Nephron progenitor cell (in vitro differentiated cells): ENCODE measurements around the gene SOS2.

Experiments
- DNase-seq: peaks from one replicate; pipeline ENCODE4 v3.0.0; 2021
- H3K27ac Mint-ChIP-seq: 2 replicates; pipeline ENCODE4 v1.8.0; 2021; ENCODE audit warnings: mild to moderate bottlenecking, moderate library complexity, mixed read lengths
- H3K27me3 Mint-ChIP-seq: 2 replicates; pipeline ENCODE4 v1.8.0; 2021; ENCODE audit warnings: mild to moderate bottlenecking, low read depth, mixed read lengths; ENCODE audit not compliant: poor library complexity
- H3K36me3 Mint-ChIP-seq: 2 replicates; pipeline ENCODE4 v1.8.0; 2021; ENCODE audit warnings: low read depth, mixed read lengths
- H3K4me1 Mint-ChIP-seq: 2 replicates; pipeline ENCODE4 v1.8.0; 2021; ENCODE audit warnings: mixed read lengths
- H3K4me3 Mint-ChIP-seq: 2 replicates; pipeline ENCODE4 v1.8.0; 2021; ENCODE audit warnings: mild to moderate bottlenecking, moderate library complexity, mixed read lengths
- H3K9me3 Mint-ChIP-seq: 2 replicates; pipeline ENCODE4 v1.8.0; 2021; ENCODE audit warnings: mild to moderate bottlenecking, moderate library complexity, mixed read lengths
- CTCF ChIP-seq: fragments of 200-600 bp; sonication (generic); IDR thresholded peaks from 2 replicates; pipeline ENCODE4 v1.5.0; 2021; ENCODE audit warnings: antibody characterized with exemption

Gene SOS2

GRCh38 chr14:50231475-50232275 is at the start of gene SOS2:
Gene SOS2, minus strand, starts transcription at chr14:50231578. Its CDS starts 295 bp downstream, at chr14:50231283.
- H3K27ac Mint-ChIP-seq: peak within 1 kb of the TSS; percentile 95
- peaks cover 16% of the 10 kb centered on the region for H3K9me3 Mint-ChIP-seq
- H3K4me3 Mint-ChIP-seq: peak within 1 kb of the TSS; percentile 88
- peak; percentile 93 for DNase-seq
- no peak for TF ChIP-seq CTCF
- peaks cover 3% of the 10 kb centered on the region for H3K27me3 Mint-ChIP-seq
- H3K4me1 Mint-ChIP-seq: peaks cover 43% of the 10 kb centered on the region
- H3K36me3 Mint-ChIP-seq: peaks cover 24% of the 10 kb centered on the region

DNA sequence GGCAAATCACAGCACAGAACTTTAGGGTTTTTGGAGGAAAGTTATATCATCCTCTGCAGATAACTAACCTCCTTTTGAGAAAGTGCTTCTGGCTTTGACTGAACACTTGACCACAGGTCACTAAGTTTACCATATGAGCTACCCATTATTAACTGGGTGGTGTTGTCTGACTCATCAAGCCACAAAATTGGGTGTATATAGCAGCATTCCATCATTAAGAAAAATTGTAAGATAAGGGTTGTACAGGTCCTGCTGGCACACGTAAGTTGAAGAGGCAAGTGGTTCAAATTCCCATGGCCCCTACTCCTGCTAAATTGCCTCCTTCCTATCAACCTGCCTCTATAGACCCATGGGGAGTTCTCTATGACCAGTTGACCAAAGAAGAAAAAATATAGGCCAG is 41.1 kb upstream of the SOS2 start:
- Mint-ChIP-seq H3K4me1 (no peaks in the 10 kb centered on the region), H3K9me3 (peaks cover 7% of the 10 kb centered on the region)
- DNase-seq: no peak

DNA sequence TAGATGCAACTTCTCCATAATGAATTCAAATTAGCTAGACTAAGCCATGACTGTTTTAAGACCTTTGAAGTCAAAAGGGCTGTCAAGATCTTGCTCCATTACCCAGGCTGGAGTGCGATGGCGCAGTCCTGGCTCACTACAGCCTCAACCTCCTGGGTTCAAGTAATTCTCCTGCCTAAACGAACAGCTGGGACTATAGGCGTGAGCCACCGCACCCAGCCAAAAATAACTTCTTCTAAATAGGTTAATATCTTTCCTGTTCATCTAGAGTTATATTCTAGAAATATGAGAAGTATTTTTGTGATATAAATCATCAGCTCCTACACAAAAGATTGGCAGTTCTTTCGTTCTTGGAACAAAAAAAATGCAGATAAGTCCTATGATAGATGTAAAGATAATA is 39.6 kb upstream of the SOS2 start:
- no peaks in the 10 kb centered on the region for H3K27me3 Mint-ChIP-seq
- H3K27ac Mint-ChIP-seq: no peak overlapping the region
- peaks cover 29% of the 10 kb centered on the region for H3K36me3 Mint-ChIP-seq
- no peak for TF ChIP-seq CTCF
- no peak for DNase-seq
- peaks cover 7% of the 10 kb centered on the region for H3K9me3 Mint-ChIP-seq
- H3K4me1 Mint-ChIP-seq: no peaks in the 10 kb centered on the region
- no peak overlapping the region for H3K4me3 Mint-ChIP-seq

More for the DNA sequence above, 41.1 kb upstream of the SOS2 start:
- TF ChIP-seq CTCF: no peak
- Mint-ChIP-seq H3K4me3 (no peak overlapping the region), H3K27ac (no peak overlapping the region), H3K27me3 (no peaks in the 10 kb centered on the region), H3K36me3 (peaks cover 38% of the 10 kb centered on the region)

DNA sequence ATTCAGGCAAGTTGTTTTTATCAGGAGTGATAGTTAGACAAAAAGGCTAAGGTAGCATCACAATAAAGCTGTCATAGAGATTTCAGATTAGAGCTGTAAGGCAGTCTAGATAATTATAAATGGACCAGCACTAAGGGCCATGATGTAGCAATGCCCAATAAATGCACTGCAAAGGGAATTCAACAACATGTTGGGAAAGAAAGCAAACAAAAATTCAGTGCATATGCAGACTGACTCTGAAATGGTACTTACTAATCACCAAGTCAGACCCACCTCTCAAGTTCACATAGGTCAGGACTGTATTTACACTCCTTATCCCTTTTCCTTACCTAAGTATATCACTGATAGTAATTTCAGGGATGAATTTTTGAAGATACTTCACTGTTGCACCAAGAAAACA is 33.7 kb upstream of the SOS2 start:
- peaks cover 13% of the 10 kb centered on the region for H3K36me3 Mint-ChIP-seq
- no peaks in the 10 kb centered on the region for H3K27me3 Mint-ChIP-seq
- no peaks in the 10 kb centered on the region for H3K9me3 Mint-ChIP-seq
- peaks cover 7% of the 10 kb centered on the region for H3K4me1 Mint-ChIP-seq
- no peak overlapping the region for H3K27ac Mint-ChIP-seq
- H3K4me3 Mint-ChIP-seq: no peak overlapping the region
- DNase-seq: no peak
- TF ChIP-seq CTCF: no peak

DNA sequence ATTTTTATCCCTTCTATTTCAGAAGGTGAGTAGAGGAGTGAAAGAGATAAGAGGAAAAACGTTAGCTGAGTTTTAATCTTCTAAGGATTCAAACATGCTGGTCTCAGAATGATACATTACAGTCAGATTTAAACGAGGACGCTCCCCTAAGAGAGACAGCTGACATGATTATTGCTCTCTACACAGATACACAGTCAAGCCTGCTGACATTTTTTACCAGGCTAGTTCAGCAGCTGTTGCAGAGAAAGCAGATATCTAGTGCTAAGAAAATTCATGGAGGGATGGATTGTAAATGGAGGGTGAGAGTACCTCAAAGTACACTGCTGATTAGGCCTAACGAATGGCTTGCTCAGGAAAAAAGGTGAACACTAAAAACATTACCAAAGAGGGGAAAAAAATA is 31.9 kb upstream of the SOS2 start:
- H3K36me3 Mint-ChIP-seq: peaks cover 4% of the 10 kb centered on the region
- TF ChIP-seq CTCF: no peak
- H3K4me1 Mint-ChIP-seq: peaks cover 9% of the 10 kb centered on the region
- no peaks in the 10 kb centered on the region for H3K27me3 Mint-ChIP-seq
- H3K27ac Mint-ChIP-seq: peak overlapping the region; percentile 91
- no peak for DNase-seq
- no peaks in the 10 kb centered on the region for H3K9me3 Mint-ChIP-seq
- H3K4me3 Mint-ChIP-seq: no peak overlapping the region

- Mint-ChIP-seq H3K4me1 (peaks cover 9% of the 10 kb centered on the region), H3K27ac (no peak overlapping the region), H3K27me3 (no peaks in the 10 kb centered on the region), H3K9me3 (no peaks in the 10 kb centered on the region), H3K4me3 (no peak overlapping the region), H3K36me3 (peaks cover 3% of the 10 kb centered on the region)
- DNase-seq: no peak
- TF ChIP-seq CTCF: no peak
Observed at GRCh38 chr14:50262865-50263264, 31.5 kb upstream of the SOS2 start.
